Stimulated activated CD4-positive, alpha-beta T cell treated with anti-CD3 and anti-CD28 coated beads, Interleukin-15, amount 100 ng/mL, for 24 hours (primary cell): ENCODE measurements around the gene PRUNE2.

ENCODE experiments used
- DNase-seq: peaks from one replicate; pipeline ENCODE4 v3.0.0-alpha.2; 2020

PRUNE2 gene

GRCh38 chr9:76691517-76692313 lies 214.2 kb downstream of the PRUNE2 start:
- no peak for DNase-seq

GRCh38 chr9:76690973-76691370 lies 214.9 kb downstream of the PRUNE2 start:
- DNase-seq, result no peak

- no peak for DNase-seq
These were observed 215.5 kb downstream of the PRUNE2 start for GRCh38 chr9:76690246-76690972.

- no peak for DNase-seq
These were observed 217.3 kb downstream of the PRUNE2 start for GRCh38 chr9:76688471-76689238.

- DNase-seq, result no peak
These were observed 218.0 kb downstream of the PRUNE2 start for GRCh38 chr9:76687861-76688391.

GRCh38 chr9:76686756-76687155 lies 219.2 kb downstream of the PRUNE2 start:
- DNase-seq, result no peak

- DNase-seq, result no peak
These were observed 221.7 kb downstream of the PRUNE2 start for GRCh38 chr9:76684213-76684612.

GRCh38 chr9:76681556-76681955 lies 224.4 kb downstream of the PRUNE2 start:
- no peak for DNase-seq

- DNase-seq, result peak; percentile 31
These were observed 225.0 kb downstream of the PRUNE2 start for GRCh38 chr9:76680716-76681425.

- DNase-seq, result no peak
These were observed 228.3 kb downstream of the PRUNE2 start for GRCh38 chr9:76677481-76678055.

GRCh38 chr9:76676857-76677256 lies 229.1 kb downstream of the PRUNE2 start:
- DNase-seq, result no peak

GRCh38 chr9:76667521-76667957 lies 238.4 kb downstream of the PRUNE2 start:
- DNase-seq, result no peak

- peak; percentile 21 for DNase-seq
These were observed 239.9 kb downstream of the PRUNE2 start for GRCh38 chr9:76665966-76666365.

- no peak for DNase-seq
These were observed 240.5 kb downstream of the PRUNE2 start for GRCh38 chr9:76665458-76665857.

- no peak for DNase-seq
These were observed 241.8 kb downstream of the PRUNE2 start for GRCh38 chr9:76664120-76664519.

GRCh38 chr9:76662476-76663281 lies 243.2 kb downstream of the PRUNE2 start:
- no peak for DNase-seq

- no peak for DNase-seq
These were observed 247.2 kb downstream of the PRUNE2 start for GRCh38 chr9:76658510-76659231.

- no peak for DNase-seq
These were observed 248.6 kb downstream of the PRUNE2 start for GRCh38 chr9:76657265-76657664.

GRCh38 chr9:76655971-76656370 lies 249.9 kb downstream of the PRUNE2 start:
- DNase-seq, result no peak

GRCh38 chr9:76655121-76655541 lies 250.8 kb downstream of the PRUNE2 start:
- DNase-seq, result no peak

- no peak for DNase-seq
These were observed 251.3 kb downstream of the PRUNE2 start for GRCh38 chr9:76654575-76654974.
